ENCODE measurements around the gene GYS2.
"Not testable (repeated sequence)": the region's sequence is repeated elsewhere in the genome, so short reads cannot be mapped to it uniquely, and the experiment has no call there.

Gene GYS2

GRCh38 chr12:21599143-21599999 lies 5.3 kb downstream of the GYS2 start:
- no peak overlapping the region for H3K9ac ChIP-seq (ENCODE audit: low read depth, low read length)
- H3K27me3 ChIP-seq (ENCODE audit: control insufficient read depth, insufficient read depth, low read length) = no peaks in the 10 kb centered on the region
- H3K4me3 ChIP-seq (ENCODE audit: low read depth, low read length) = no peak overlapping the region
- no peaks in the 10 kb centered on the region for H3K36me3 ChIP-seq (ENCODE audit: control insufficient read depth, insufficient read depth, low read length)
- H3K4me1 ChIP-seq (ENCODE audit: control insufficient read depth, insufficient read depth, low read length) = peaks cover 5% of the 10 kb centered on the region
- H3K9me3 ChIP-seq (ENCODE audit: control insufficient read depth, insufficient read depth, low read length) = no peaks in the 10 kb centered on the region

- Histone ChIP-seq H3K36me3 (ENCODE audit: control insufficient read depth, insufficient read depth, low read length) (no peaks in the 10 kb centered on the region), H3K27me3 (ENCODE audit: control insufficient read depth, insufficient read depth, low read length) (no peaks in the 10 kb centered on the region), H3K9ac (ENCODE audit: low read depth, low read length) (no peak overlapping the region), H3K4me1 (ENCODE audit: control insufficient read depth, insufficient read depth, low read length) (peaks cover 5% of the 10 kb centered on the region), H3K4me3 (ENCODE audit: low read depth, low read length) (no peak overlapping the region), H3K9me3 (ENCODE audit: control insufficient read depth, insufficient read depth, low read length) (no peaks in the 10 kb centered on the region)
Measured at GRCh38 chr12:21598651-21599050, 6.0 kb downstream of the GYS2 start.

- not testable (repeated sequence) for H3K4me1 ChIP-seq (ENCODE audit: control insufficient read depth, insufficient read depth, low read length); H3K9me3 ChIP-seq (ENCODE audit: control insufficient read depth, insufficient read depth, low read length); H3K36me3 ChIP-seq (ENCODE audit: control insufficient read depth, insufficient read depth, low read length); H3K27me3 ChIP-seq (ENCODE audit: control insufficient read depth, insufficient read depth, low read length); H3K4me3 ChIP-seq (ENCODE audit: low read depth, low read length); H3K9ac ChIP-seq (ENCODE audit: low read depth, low read length)
Measured at GRCh38 chr12:21595356-21595755, 9.3 kb downstream of the GYS2 start.

- Histone ChIP-seq H3K4me3 (ENCODE audit: low read depth, low read length) (no peak overlapping the region), H3K4me1 (ENCODE audit: control insufficient read depth, insufficient read depth, low read length) (no peaks in the 10 kb centered on the region), H3K27me3 (ENCODE audit: control insufficient read depth, insufficient read depth, low read length) (no peaks in the 10 kb centered on the region)
Measured at GRCh38 chr12:21585485-21585884, 19.2 kb downstream of the GYS2 start.

GRCh38 chr12:21584403-21585182 lies 20.1 kb downstream of the GYS2 start:
- H3K9me3 ChIP-seq (ENCODE audit: control insufficient read depth, insufficient read depth, low read length); H3K4me1 ChIP-seq (ENCODE audit: control insufficient read depth, insufficient read depth, low read length); H3K4me3 ChIP-seq (ENCODE audit: low read depth, low read length); H3K9ac ChIP-seq (ENCODE audit: low read depth, low read length); H3K27me3 ChIP-seq (ENCODE audit: control insufficient read depth, insufficient read depth, low read length); H3K36me3 ChIP-seq (ENCODE audit: control insufficient read depth, insufficient read depth, low read length): not testable (repeated sequence)

More at GRCh38 chr12:21585485-21585884, 19.2 kb downstream of the GYS2 start:
- Histone ChIP-seq H3K36me3 (ENCODE audit: control insufficient read depth, insufficient read depth, low read length) (no peaks in the 10 kb centered on the region), H3K9me3 (ENCODE audit: control insufficient read depth, insufficient read depth, low read length) (no peaks in the 10 kb centered on the region), H3K9ac (ENCODE audit: low read depth, low read length) (no peak overlapping the region)

GRCh38 chr12:21583587-21583986 lies 21.1 kb downstream of the GYS2 start:
- H3K4me3 ChIP-seq (ENCODE audit: low read depth, low read length) = no peak overlapping the region

GRCh38 chr12:21580748-21581516 lies 23.7 kb downstream of the GYS2 start:
- Histone ChIP-seq H3K9me3 (ENCODE audit: control insufficient read depth, insufficient read depth, low read length) (no peaks in the 10 kb centered on the region), H3K9ac (ENCODE audit: low read depth, low read length) (no peak overlapping the region), H3K36me3 (ENCODE audit: control insufficient read depth, insufficient read depth, low read length) (no peaks in the 10 kb centered on the region), H3K4me3 (ENCODE audit: low read depth, low read length) (no peak overlapping the region), H3K27me3 (ENCODE audit: control insufficient read depth, insufficient read depth, low read length) (no peaks in the 10 kb centered on the region), H3K4me1 (ENCODE audit: control insufficient read depth, insufficient read depth, low read length) (no peaks in the 10 kb centered on the region)

More at GRCh38 chr12:21583587-21583986, 21.1 kb downstream of the GYS2 start:
- Histone ChIP-seq H3K9me3 (ENCODE audit: control insufficient read depth, insufficient read depth, low read length) (no peaks in the 10 kb centered on the region), H3K4me1 (ENCODE audit: control insufficient read depth, insufficient read depth, low read length) (no peaks in the 10 kb centered on the region), H3K9ac (ENCODE audit: low read depth, low read length) (no peak overlapping the region), H3K36me3 (ENCODE audit: control insufficient read depth, insufficient read depth, low read length) (no peaks in the 10 kb centered on the region), H3K27me3 (ENCODE audit: control insufficient read depth, insufficient read depth, low read length) (no peaks in the 10 kb centered on the region)

GRCh38 chr12:21577516-21577915 lies 27.1 kb downstream of the GYS2 start:
- H3K36me3 ChIP-seq (ENCODE audit: control insufficient read depth, insufficient read depth, low read length) = no peaks in the 10 kb centered on the region
- H3K9me3 ChIP-seq (ENCODE audit: control insufficient read depth, insufficient read depth, low read length) = no peaks in the 10 kb centered on the region
- no peaks in the 10 kb centered on the region for H3K4me1 ChIP-seq (ENCODE audit: control insufficient read depth, insufficient read depth, low read length)
- H3K27me3 ChIP-seq (ENCODE audit: control insufficient read depth, insufficient read depth, low read length) = no peaks in the 10 kb centered on the region
- H3K4me3 ChIP-seq (ENCODE audit: low read depth, low read length) = no peak overlapping the region
- H3K9ac ChIP-seq (ENCODE audit: low read depth, low read length) = no peak overlapping the region

- H3K4me1 ChIP-seq (ENCODE audit: control insufficient read depth, insufficient read depth, low read length) = no peaks in the 10 kb centered on the region
- no peaks in the 10 kb centered on the region for H3K36me3 ChIP-seq (ENCODE audit: control insufficient read depth, insufficient read depth, low read length)
- H3K9ac ChIP-seq (ENCODE audit: low read depth, low read length) = no peak overlapping the region
Measured at GRCh38 chr12:21576431-21576830, 28.2 kb downstream of the GYS2 start.

GRCh38 chr12:21573733-21574358 lies 30.8 kb downstream of the GYS2 start:
- no peaks in the 10 kb centered on the region for H3K4me1 ChIP-seq (ENCODE audit: control insufficient read depth, insufficient read depth, low read length)
- H3K4me3 ChIP-seq (ENCODE audit: low read depth, low read length) = no peak overlapping the region
- no peaks in the 10 kb centered on the region for H3K36me3 ChIP-seq (ENCODE audit: control insufficient read depth, insufficient read depth, low read length)
- no peak overlapping the region for H3K9ac ChIP-seq (ENCODE audit: low read depth, low read length)
- H3K27me3 ChIP-seq (ENCODE audit: control insufficient read depth, insufficient read depth, low read length) = no peaks in the 10 kb centered on the region
- H3K9me3 ChIP-seq (ENCODE audit: control insufficient read depth, insufficient read depth, low read length) = no peaks in the 10 kb centered on the region

More at GRCh38 chr12:21576431-21576830, 28.2 kb downstream of the GYS2 start:
- no peaks in the 10 kb centered on the region for H3K9me3 ChIP-seq (ENCODE audit: control insufficient read depth, insufficient read depth, low read length)
- no peak overlapping the region for H3K4me3 ChIP-seq (ENCODE audit: low read depth, low read length)
- H3K27me3 ChIP-seq (ENCODE audit: control insufficient read depth, insufficient read depth, low read length) = no peaks in the 10 kb centered on the region

GRCh38 chr12:21571046-21571445 lies 33.6 kb downstream of the GYS2 start:
- H3K4me3 ChIP-seq (ENCODE audit: low read depth, low read length) = no peak overlapping the region
- H3K9me3 ChIP-seq (ENCODE audit: control insufficient read depth, insufficient read depth, low read length) = no peaks in the 10 kb centered on the region
- H3K27me3 ChIP-seq (ENCODE audit: control insufficient read depth, insufficient read depth, low read length) = no peaks in the 10 kb centered on the region
- no peaks in the 10 kb centered on the region for H3K4me1 ChIP-seq (ENCODE audit: control insufficient read depth, insufficient read depth, low read length)
- H3K9ac ChIP-seq (ENCODE audit: low read depth, low read length) = no peak overlapping the region
- H3K36me3 ChIP-seq (ENCODE audit: control insufficient read depth, insufficient read depth, low read length) = no peaks in the 10 kb centered on the region

Data from iPS-15b (cell line).